ENCODE data around the gene NTN1. TPM values are rescaled to one million over a fixed set of nuclear protein-coding genes. Genes with fewer than 3 reads are reported as not detected.

The NTN1 gene
- total RNA-seq, 1 experiment from 2014 or later: 4.2 TPM

DNA sequence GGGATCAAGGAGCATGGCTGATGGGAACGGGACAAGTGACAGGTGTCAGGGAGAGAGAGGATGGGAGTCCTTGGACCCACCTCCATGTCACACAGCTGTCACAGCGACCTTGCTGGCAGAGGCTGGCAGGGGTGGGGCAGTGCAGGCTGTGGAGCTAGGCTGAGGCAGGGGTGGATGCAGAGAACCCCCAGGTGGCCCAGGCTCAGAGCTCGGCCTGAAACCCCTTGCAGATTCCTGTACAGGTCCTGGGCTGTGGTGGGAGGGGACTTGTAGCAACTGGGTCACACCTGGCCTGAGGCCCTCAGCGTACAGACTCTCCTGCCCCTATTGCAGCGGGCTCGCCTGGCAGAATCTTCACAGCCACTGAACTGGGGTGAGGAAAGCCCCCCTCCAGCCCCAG is 174.1 kb downstream of the NTN1 start:
- peaks cover 14 to 21% of the 10 kb centered on the region in 2 experiments for H3K4me1 ChIP-seq (ENCODE audit: control insufficient read depth in 1 of 2, insufficient read depth in 2 of 2, low read length in 2 of 2)
- no peak overlapping the region for H3K4me3 ChIP-seq (replicated peaks in 1 of 2; ENCODE audit: low read depth in 1 of 2, low read length in 2 of 2)
- no peak overlapping the region for H2AFZ ChIP-seq (ENCODE audit: low read depth, low read length, poor library complexity, severe bottlenecking)
- ChIA-PET CTCF (no interaction called here), POLR2A (no interaction called here), RAD21 (ENCODE audit: low non-redundant PET in 1 of 2, low total read pairs in 2 of 2, uncharacterized antibody in 2 of 2, unreplicated experiment in 2 of 2) (no interaction called here)
- no peaks in the 10 kb centered on the region for H3K79me2 ChIP-seq (ENCODE audit: insufficient read depth, low read length)
- no peak overlapping the region for H3K9ac ChIP-seq (ENCODE audit: low read length)
- H3K27me3 ChIP-seq (ENCODE audit: insufficient read depth, low read length): no peaks in the 10 kb centered on the region
- no TSS peak for BruUV-seq (replicated peaks)
- intact Hi-C loops (cut with micrococcal nuclease): no loop called here
- no peaks in the 10 kb centered on the region for H3K36me3 ChIP-seq (ENCODE audit: control insufficient read depth in 1 of 2, insufficient read depth in 2 of 2, low read length in 2 of 2)
- no peak overlapping the region for H3K4me2 ChIP-seq (ENCODE audit: low read length)
- H4K20me1 ChIP-seq (ENCODE audit: insufficient read depth): no peaks in the 10 kb centered on the region
- no peaks in the 10 kb centered on the region for H3K9me3 ChIP-seq (ENCODE audit: control insufficient read depth in 1 of 2, insufficient read depth in 1 of 2, low read depth in 1 of 2, low read length in 2 of 2)
- TF ChIP-seq FOSL1 (IDR thresholded peaks at IDR 0.05; ENCODE audit: low read depth): no peak
- TF ChIP-seq, protein P1, sequence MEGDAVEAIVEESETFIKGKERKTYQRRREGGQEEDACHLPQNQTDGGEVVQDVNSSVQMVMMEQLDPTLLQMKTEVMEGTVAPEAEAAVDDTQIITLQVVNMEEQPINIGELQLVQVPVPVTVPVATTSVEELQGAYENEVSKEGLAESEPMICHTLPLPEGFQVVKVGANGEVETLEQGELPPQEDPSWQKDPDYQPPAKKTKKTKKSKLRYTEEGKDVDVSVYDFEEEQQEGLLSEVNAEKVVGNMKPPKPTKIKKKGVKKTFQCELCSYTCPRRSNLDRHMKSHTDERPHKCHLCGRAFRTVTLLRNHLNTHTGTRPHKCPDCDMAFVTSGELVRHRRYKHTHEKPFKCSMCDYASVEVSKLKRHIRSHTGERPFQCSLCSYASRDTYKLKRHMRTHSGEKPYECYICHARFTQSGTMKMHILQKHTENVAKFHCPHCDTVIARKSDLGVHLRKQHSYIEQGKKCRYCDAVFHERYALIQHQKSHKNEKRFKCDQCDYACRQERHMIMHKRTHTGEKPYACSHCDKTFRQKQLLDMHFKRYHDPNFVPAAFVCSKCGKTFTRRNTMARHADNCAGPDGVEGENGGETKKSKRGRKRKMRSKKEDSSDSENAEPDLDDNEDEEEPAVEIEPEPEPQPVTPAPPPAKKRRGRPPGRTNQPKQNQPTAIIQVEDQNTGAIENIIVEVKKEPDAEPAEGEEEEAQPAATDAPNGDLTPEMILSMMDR (IDR thresholded peaks at IDR 0.05 in 2 of 3, conservative IDR thresholded peaks at IDR 0.05 in 1 of 3; ENCODE audit: borderline replicate concordance in 1 of 3, insufficient read depth in 1 of 3, low read depth in 2 of 3, low read length in 2 of 3): no peak
- TF ChIP-seq SIN3A (IDR thresholded peaks at IDR 0.05; ENCODE audit: low read depth): no peak
- TF ChIP-seq EZH2phosphoT487 (IDR thresholded peaks at IDR 0.05; ENCODE audit: borderline replicate concordance): no peak
- no peak for TF ChIP-seq ZNF274 (IDR thresholded peaks at IDR 0.05; ENCODE audit: low read depth, low read length)
- no peak for TF ChIP-seq ZFX (IDR thresholded peaks at IDR 0.05)
- TF ChIP-seq, protein P2, sequence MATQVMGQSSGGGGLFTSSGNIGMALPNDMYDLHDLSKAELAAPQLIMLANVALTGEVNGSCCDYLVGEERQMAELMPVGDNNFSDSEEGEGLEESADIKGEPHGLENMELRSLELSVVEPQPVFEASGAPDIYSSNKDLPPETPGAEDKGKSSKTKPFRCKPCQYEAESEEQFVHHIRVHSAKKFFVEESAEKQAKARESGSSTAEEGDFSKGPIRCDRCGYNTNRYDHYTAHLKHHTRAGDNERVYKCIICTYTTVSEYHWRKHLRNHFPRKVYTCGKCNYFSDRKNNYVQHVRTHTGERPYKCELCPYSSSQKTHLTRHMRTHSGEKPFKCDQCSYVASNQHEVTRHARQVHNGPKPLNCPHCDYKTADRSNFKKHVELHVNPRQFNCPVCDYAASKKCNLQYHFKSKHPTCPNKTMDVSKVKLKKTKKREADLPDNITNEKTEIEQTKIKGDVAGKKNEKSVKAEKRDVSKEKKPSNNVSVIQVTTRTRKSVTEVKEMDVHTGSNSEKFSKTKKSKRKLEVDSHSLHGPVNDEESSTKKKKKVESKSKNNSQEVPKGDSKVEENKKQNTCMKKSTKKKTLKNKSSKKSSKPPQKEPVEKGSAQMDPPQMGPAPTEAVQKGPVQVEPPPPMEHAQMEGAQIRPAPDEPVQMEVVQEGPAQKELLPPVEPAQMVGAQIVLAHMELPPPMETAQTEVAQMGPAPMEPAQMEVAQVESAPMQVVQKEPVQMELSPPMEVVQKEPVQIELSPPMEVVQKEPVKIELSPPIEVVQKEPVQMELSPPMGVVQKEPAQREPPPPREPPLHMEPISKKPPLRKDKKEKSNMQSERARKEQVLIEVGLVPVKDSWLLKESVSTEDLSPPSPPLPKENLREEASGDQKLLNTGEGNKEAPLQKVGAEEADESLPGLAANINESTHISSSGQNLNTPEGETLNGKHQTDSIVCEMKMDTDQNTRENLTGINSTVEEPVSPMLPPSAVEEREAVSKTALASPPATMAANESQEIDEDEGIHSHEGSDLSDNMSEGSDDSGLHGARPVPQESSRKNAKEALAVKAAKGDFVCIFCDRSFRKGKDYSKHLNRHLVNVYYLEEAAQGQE (IDR thresholded peaks at IDR 0.05; ENCODE audit: low read depth): no peak
- TF ChIP-seq JUND (IDR thresholded peaks at IDR 0.05): no peak
- no peak for TF ChIP-seq EZH2 (IDR thresholded peaks at IDR 0.05)
- no peak for TF ChIP-seq SP1 (IDR thresholded peaks at IDR 0.05; ENCODE audit: low read depth)
- no peak for TF ChIP-seq SRF (IDR thresholded peaks at IDR 0.05; ENCODE audit: low read depth)
- no peak for TF ChIP-seq CBX3 (IDR thresholded peaks at IDR 0.05; ENCODE audit: low read depth)
- no peak for TF ChIP-seq EGR1 (IDR thresholded peaks at IDR 0.05; ENCODE audit: low read depth)
- TF ChIP-seq, protein P3, sequence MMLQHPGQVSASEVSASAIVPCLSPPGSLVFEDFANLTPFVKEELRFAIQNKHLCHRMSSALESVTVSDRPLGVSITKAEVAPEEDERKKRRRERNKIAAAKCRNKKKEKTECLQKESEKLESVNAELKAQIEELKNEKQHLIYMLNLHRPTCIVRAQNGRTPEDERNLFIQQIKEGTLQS (IDR thresholded peaks at IDR 0.05): no peak
- TF ChIP-seq POLR2AphosphoS5 (IDR thresholded peaks at IDR 0.05; ENCODE audit: low read depth, low read length): no peak
- TF ChIP-seq TCF7L2 (IDR thresholded peaks at IDR 0.05; ENCODE audit: borderline replicate concordance, extremely low read depth, insufficient read depth, insufficient read length): no peak
- TF ChIP-seq RAD21 (IDR thresholded peaks at IDR 0.05; ENCODE audit: low read depth): no peak
- no peak for TF ChIP-seq ELF1 (IDR thresholded peaks at IDR 0.05; ENCODE audit: borderline replicate concordance, low read depth)
- no peak for TF ChIP-seq YY1 (IDR thresholded peaks at IDR 0.05; ENCODE audit: extremely low read depth, insufficient replicate concordance, low read depth, low read length)
- TF ChIP-seq, protein P4, sequence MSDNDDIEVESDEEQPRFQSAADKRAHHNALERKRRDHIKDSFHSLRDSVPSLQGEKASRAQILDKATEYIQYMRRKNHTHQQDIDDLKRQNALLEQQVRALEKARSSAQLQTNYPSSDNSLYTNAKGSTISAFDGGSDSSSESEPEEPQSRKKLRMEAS (IDR thresholded peaks at IDR 0.05): no peak
- no peak for DNase-seq (ENCODE audit: low read depth, low spot score)
- H3K9me2 ChIP-seq (ENCODE audit: insufficient read depth): no peaks in the 10 kb centered on the region
- H3K27ac ChIP-seq (ENCODE audit: low read depth, low read length): no peak overlapping the region
- ATAC-seq: no peak

All from HCT116 (cell line).